WERI-Rb-1 (cell line): ENCODE results near the gene PCNX1.

Experiments used
- DNase-seq: peaks from one replicate; pipeline ENCODE4 v3.0.0-alpha.2; 2020
- H3K27ac ChIP-seq: fragments of 250-450 bp; sonication (Bioruptor Pico); 2 replicates; pipeline ENCODE4 v1.5.1; 2020; ENCODE audit warnings: mild to moderate bottlenecking, moderate library complexity
- H3K27me3 ChIP-seq: fragments of 250-450 bp; sonication (Bioruptor Pico); 2 replicates; pipeline ENCODE4 v1.5.1; 2021; ENCODE audit warnings: mild to moderate bottlenecking, low read depth, moderate library complexity; ENCODE audit not compliant: insufficient read depth, severe bottlenecking
- H3K36me3 ChIP-seq: fragments of 250-450 bp; sonication (Bioruptor Pico); 2 replicates; pipeline ENCODE4 v1.5.1; 2020; ENCODE audit warnings: mild to moderate bottlenecking, moderate library complexity
- H3K4me3 ChIP-seq: 2 replicates; pipeline ENCODE4 v1.5.1; 2011; ENCODE audit warnings: low read depth, mild to moderate bottlenecking, control low read depth, low read length
- H3K9me3 ChIP-seq: fragments of 250-450 bp; sonication (Bioruptor Pico); 2 replicates; pipeline ENCODE4 v1.5.1; 2021; ENCODE audit warnings: mild to moderate bottlenecking, moderate library complexity; ENCODE audit not compliant: severe bottlenecking
- TF ChIP-seq, protein P1 (sequence below): IDR thresholded peaks from 2 replicates; pipeline ENCODE4 v1.5.1; 2011; ENCODE audit warnings: low read depth, mild to moderate bottlenecking, control low read depth, inconsistent platforms, low read length

Gene PCNX1

DNA sequence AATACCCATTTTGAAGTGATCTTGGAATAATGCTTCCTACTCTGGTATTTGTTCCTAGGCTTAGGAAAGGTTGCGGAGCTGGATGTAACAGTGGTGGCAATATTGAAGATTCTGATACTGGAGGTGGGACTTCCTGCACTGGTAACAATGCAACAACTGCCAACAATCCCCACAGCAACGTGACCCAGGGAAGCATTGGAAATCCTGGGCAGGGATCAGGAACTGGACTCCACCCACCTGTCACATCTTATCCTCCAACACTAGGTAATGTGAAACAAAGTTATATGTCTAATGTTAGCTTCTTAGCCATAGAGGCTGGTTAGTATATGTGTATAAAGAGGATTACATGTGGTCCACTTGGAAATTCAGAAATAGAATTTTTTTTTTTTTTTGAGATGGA is 197.9 kb downstream of the PCNX1 start:
- H3K27me3 ChIP-seq: no peaks in the 10 kb centered on the region
- no peak for DNase-seq
- H3K4me3 ChIP-seq: no peak overlapping the region
- no peak overlapping the region for H3K27ac ChIP-seq
- TF ChIP-seq, protein P1, sequence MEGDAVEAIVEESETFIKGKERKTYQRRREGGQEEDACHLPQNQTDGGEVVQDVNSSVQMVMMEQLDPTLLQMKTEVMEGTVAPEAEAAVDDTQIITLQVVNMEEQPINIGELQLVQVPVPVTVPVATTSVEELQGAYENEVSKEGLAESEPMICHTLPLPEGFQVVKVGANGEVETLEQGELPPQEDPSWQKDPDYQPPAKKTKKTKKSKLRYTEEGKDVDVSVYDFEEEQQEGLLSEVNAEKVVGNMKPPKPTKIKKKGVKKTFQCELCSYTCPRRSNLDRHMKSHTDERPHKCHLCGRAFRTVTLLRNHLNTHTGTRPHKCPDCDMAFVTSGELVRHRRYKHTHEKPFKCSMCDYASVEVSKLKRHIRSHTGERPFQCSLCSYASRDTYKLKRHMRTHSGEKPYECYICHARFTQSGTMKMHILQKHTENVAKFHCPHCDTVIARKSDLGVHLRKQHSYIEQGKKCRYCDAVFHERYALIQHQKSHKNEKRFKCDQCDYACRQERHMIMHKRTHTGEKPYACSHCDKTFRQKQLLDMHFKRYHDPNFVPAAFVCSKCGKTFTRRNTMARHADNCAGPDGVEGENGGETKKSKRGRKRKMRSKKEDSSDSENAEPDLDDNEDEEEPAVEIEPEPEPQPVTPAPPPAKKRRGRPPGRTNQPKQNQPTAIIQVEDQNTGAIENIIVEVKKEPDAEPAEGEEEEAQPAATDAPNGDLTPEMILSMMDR: no peak
- H3K9me3 ChIP-seq: no peaks in the 10 kb centered on the region
- H3K36me3 ChIP-seq: peaks cover 50% of the 10 kb centered on the region

GRCh38 chr14:71107921-71108320 is 200.7 kb downstream of the PCNX1 start:
- DNase-seq: no peak
- Histone ChIP-seq H3K27ac (no peak overlapping the region), H3K9me3 (no peaks in the 10 kb centered on the region), H3K27me3 (no peaks in the 10 kb centered on the region), H3K36me3 (peaks cover 46% of the 10 kb centered on the region), H3K4me3 (no peak overlapping the region)
- TF ChIP-seq, protein P1: no peak

GRCh38 chr14:71108398-71109119 is 201.3 kb downstream of the PCNX1 start:
- no peaks in the 10 kb centered on the region for H3K27me3 ChIP-seq
- TF ChIP-seq, protein P1: no peak
- H3K36me3 ChIP-seq: peaks cover 42% of the 10 kb centered on the region
- H3K9me3 ChIP-seq: no peaks in the 10 kb centered on the region
- no peak overlapping the region for H3K4me3 ChIP-seq
- DNase-seq: no peak
- H3K27ac ChIP-seq: no peak overlapping the region

DNA sequence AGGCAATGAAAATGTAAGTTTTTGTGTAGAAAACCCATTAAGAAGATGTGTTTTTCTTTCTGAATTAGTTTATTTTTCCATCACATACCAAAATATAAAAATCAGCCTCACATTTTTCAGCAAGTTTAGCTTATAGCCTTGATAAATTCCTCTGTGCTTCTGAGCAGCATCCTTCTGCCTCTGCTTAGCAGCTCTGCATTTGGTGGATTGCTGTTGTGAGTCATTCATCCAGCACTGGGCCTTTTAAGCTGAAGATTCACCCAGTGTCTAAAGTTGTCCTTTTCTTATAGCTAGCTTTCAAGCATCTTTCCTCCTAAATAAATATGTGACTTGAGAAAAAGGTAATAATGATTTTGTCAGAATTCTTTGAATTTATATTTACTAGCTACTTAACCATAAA is 206.1 kb downstream of the PCNX1 start:
- DNase-seq: no peak
- Histone ChIP-seq H3K27ac (no peak overlapping the region), H3K36me3 (peaks cover 17% of the 10 kb centered on the region), H3K27me3 (no peaks in the 10 kb centered on the region), H3K4me3 (no peak overlapping the region), H3K9me3 (no peaks in the 10 kb centered on the region)
- TF ChIP-seq, protein P1: no peak

- TF ChIP-seq, protein P1: no peak
- no peak overlapping the region for H3K4me3 ChIP-seq
- H3K36me3 ChIP-seq: peaks cover 6% of the 10 kb centered on the region
- no peak for DNase-seq
- no peaks in the 10 kb centered on the region for H3K9me3 ChIP-seq
- H3K27ac ChIP-seq: no peak overlapping the region
- no peaks in the 10 kb centered on the region for H3K27me3 ChIP-seq
Observed at GRCh38 chr14:71114565-71114964, 207.3 kb downstream of the PCNX1 start.

DNA sequence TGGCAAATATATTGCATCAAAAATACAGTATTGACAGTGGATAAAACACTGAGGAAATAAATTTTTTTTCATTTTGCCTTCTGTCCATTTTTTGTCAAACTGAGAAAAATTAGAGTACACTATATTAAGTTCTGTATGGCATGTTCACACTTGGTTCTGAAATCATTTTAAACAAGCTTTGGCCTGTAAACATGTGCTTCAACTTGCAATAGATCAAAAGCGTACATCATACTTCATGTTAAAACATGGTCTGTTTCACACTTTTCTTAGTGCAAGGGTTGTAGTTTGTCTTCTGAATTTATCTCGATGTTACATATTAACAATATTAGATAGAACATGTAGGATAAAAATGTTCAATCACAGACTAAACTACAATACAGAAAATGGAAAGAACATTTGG is 208.0 kb downstream of the PCNX1 start:
- H3K27me3 ChIP-seq: no peaks in the 10 kb centered on the region
- H3K9me3 ChIP-seq: no peaks in the 10 kb centered on the region
- no peaks in the 10 kb centered on the region for H3K36me3 ChIP-seq
- no peak overlapping the region for H3K27ac ChIP-seq
- no peak overlapping the region for H3K4me3 ChIP-seq
- TF ChIP-seq, protein P1: no peak
- DNase-seq: no peak
